Measurements from ENCODE around the gene TERF2IP.

TERF2IP gene

GRCh38 chr16:75682308-75682707 lies 34.7 kb downstream of the TERF2IP start:
- H3K36me3 ChIP-seq (ENCODE audit: control insufficient read depth, insufficient read depth, low read length): no peaks in the 10 kb centered on the region
- no peak overlapping the region for H3K4me3 ChIP-seq (ENCODE audit: low read depth, low read length)
- H3K9me3 ChIP-seq (ENCODE audit: control insufficient read depth, insufficient read depth, low read depth, low read length): peaks cover 41% of the 10 kb centered on the region
- no peaks in the 10 kb centered on the region for H3K4me1 ChIP-seq (ENCODE audit: control insufficient read depth, insufficient read depth, low read length)
- no peaks in the 10 kb centered on the region for H3K27me3 ChIP-seq (ENCODE audit: control insufficient read depth, insufficient read depth, low read length)
- no peak overlapping the region for H3K27ac ChIP-seq (ENCODE audit: low read depth, low read length)
- no peak overlapping the region for H3K9ac ChIP-seq (ENCODE audit: low read length)

GRCh38 chr16:75687361-75687760 lies 39.8 kb downstream of the TERF2IP start:
- Histone ChIP-seq H3K9me3 (ENCODE audit: control insufficient read depth, insufficient read depth, low read depth, low read length) (peaks cover 44% of the 10 kb centered on the region), H3K27me3 (ENCODE audit: control insufficient read depth, insufficient read depth, low read length) (no peaks in the 10 kb centered on the region), H3K9ac (ENCODE audit: low read length) (no peak overlapping the region)

GRCh38 chr16:75695708-75696107 lies 48.1 kb downstream of the TERF2IP start:
- Histone ChIP-seq H3K9ac (ENCODE audit: low read length) (no peak overlapping the region), H3K9me3 (ENCODE audit: control insufficient read depth, insufficient read depth, low read depth, low read length) (no peaks in the 10 kb centered on the region), H3K36me3 (ENCODE audit: control insufficient read depth, insufficient read depth, low read length) (no peaks in the 10 kb centered on the region), H3K4me1 (ENCODE audit: control insufficient read depth, insufficient read depth, low read length) (no peaks in the 10 kb centered on the region), H3K27ac (ENCODE audit: low read depth, low read length) (no peak overlapping the region), H3K27me3 (ENCODE audit: control insufficient read depth, insufficient read depth, low read length) (no peaks in the 10 kb centered on the region), H3K4me3 (ENCODE audit: low read depth, low read length) (no peak overlapping the region)

More at GRCh38 chr16:75687361-75687760, 39.8 kb downstream of the TERF2IP start:
- H3K27ac ChIP-seq (ENCODE audit: low read depth, low read length): no peak overlapping the region
- H3K4me3 ChIP-seq (ENCODE audit: low read depth, low read length): no peak overlapping the region
- H3K36me3 ChIP-seq (ENCODE audit: control insufficient read depth, insufficient read depth, low read length): no peaks in the 10 kb centered on the region
- H3K4me1 ChIP-seq (ENCODE audit: control insufficient read depth, insufficient read depth, low read length): no peaks in the 10 kb centered on the region

- Histone ChIP-seq H3K4me1 (ENCODE audit: control insufficient read depth, insufficient read depth, low read length) (no peaks in the 10 kb centered on the region), H3K27me3 (ENCODE audit: control insufficient read depth, insufficient read depth, low read length) (no peaks in the 10 kb centered on the region), H3K9ac (ENCODE audit: low read length) (no peak overlapping the region), H3K9me3 (ENCODE audit: control insufficient read depth, insufficient read depth, low read depth, low read length) (no peaks in the 10 kb centered on the region), H3K4me3 (ENCODE audit: low read depth, low read length) (no peak overlapping the region), H3K36me3 (ENCODE audit: control insufficient read depth, insufficient read depth, low read length) (no peaks in the 10 kb centered on the region), H3K27ac (ENCODE audit: low read depth, low read length) (no peak overlapping the region)
Observed at GRCh38 chr16:75697571-75697970, 50.0 kb downstream of the TERF2IP start.

- H3K4me3 ChIP-seq (ENCODE audit: low read depth, low read length): no peak within 1 kb of the TSS
- H3K9ac ChIP-seq (ENCODE audit: low read length): no peak within 1 kb of the TSS
- H3K9me3 ChIP-seq (ENCODE audit: control insufficient read depth, insufficient read depth, low read depth, low read length): peaks cover 2% of the 10 kb centered on the region; the same call in 1 of the 2 replicates
- no peaks in the 10 kb centered on the region for H3K27me3 ChIP-seq (ENCODE audit: control insufficient read depth, insufficient read depth, low read length)
- H3K36me3 ChIP-seq (ENCODE audit: control insufficient read depth, insufficient read depth, low read length): no peaks in the 10 kb centered on the region
- no peak within 1 kb of the TSS for H3K27ac ChIP-seq (ENCODE audit: low read depth, low read length)
- H3K4me1 ChIP-seq (ENCODE audit: control insufficient read depth, insufficient read depth, low read length): no peaks in the 10 kb centered on the region
Observed at GRCh38 chr16:75701361-75701760, 53.8 kb downstream of the TERF2IP start, which contains the start of gene DUXB. TSS of gene DUXB (minus strand) at chr16:75701461. CDS start at chr16:75701418, 43 bp downstream.

GRCh38 chr16:75702242-75702641 lies 54.7 kb downstream of the TERF2IP start:
- Histone ChIP-seq H3K4me3 (ENCODE audit: low read depth, low read length) (no peak overlapping the region), H3K9me3 (ENCODE audit: control insufficient read depth, insufficient read depth, low read depth, low read length) (peaks cover 7% of the 10 kb centered on the region; the same call in 1 of the 2 replicates), H3K9ac (ENCODE audit: low read length) (no peak overlapping the region), H3K27me3 (ENCODE audit: control insufficient read depth, insufficient read depth, low read length) (no peaks in the 10 kb centered on the region), H3K27ac (ENCODE audit: low read depth, low read length) (no peak overlapping the region), H3K36me3 (ENCODE audit: control insufficient read depth, insufficient read depth, low read length) (no peaks in the 10 kb centered on the region), H3K4me1 (ENCODE audit: control insufficient read depth, insufficient read depth, low read length) (no peaks in the 10 kb centered on the region)

GRCh38 chr16:75703306-75703705 lies 55.7 kb downstream of the TERF2IP start:
- Histone ChIP-seq H3K9ac (ENCODE audit: low read length) (no peak overlapping the region), H3K9me3 (ENCODE audit: control insufficient read depth, insufficient read depth, low read depth, low read length) (peaks cover 12% of the 10 kb centered on the region; the same call in 1 of the 2 replicates), H3K36me3 (ENCODE audit: control insufficient read depth, insufficient read depth, low read length) (no peaks in the 10 kb centered on the region), H3K4me3 (ENCODE audit: low read depth, low read length) (no peak overlapping the region), H3K27ac (ENCODE audit: low read depth, low read length) (no peak overlapping the region), H3K4me1 (ENCODE audit: control insufficient read depth, insufficient read depth, low read length) (no peaks in the 10 kb centered on the region), H3K27me3 (ENCODE audit: control insufficient read depth, insufficient read depth, low read length) (no peaks in the 10 kb centered on the region)
